NB4 (cell line): Measurements from ENCODE around the gene CROCC2.

Experiments
- POLR2A ChIP-seq: IDR thresholded peaks from 2 replicates; pipeline ENCODE4 v1.6.1; 2011; ENCODE audit warnings: mild to moderate bottlenecking; ENCODE audit not compliant: insufficient read length; ENCODE audit errors: extremely low read depth
- TF ChIP-seq, protein P1 (sequence below): IDR thresholded peaks from one replicate; pipeline ENCODE4 v1.5.1; 2012; ENCODE audit warnings: low read depth, low read length

DNA sequence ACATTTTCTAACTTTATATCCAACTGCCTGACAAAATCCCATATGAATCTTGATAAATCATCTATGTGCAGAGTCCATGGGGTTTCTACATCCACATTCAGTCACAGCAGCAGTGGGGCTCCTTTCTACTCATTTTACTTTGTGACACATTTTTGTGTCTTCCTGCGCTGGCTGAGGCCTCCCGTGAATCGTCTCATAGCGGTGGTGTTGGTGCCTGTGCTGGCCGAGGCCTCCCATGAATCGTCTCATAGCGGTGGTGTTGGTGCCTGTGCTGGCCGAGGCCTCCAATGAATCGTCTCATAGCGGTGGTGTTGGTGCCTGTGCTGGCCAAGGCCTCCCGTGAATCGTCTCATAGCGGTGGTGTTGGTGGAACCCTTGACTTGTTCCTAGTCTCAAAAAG, 109.3 kb downstream of the CROCC2 start:
- no peak for TF ChIP-seq POLR2A
- TF ChIP-seq, protein P1, sequence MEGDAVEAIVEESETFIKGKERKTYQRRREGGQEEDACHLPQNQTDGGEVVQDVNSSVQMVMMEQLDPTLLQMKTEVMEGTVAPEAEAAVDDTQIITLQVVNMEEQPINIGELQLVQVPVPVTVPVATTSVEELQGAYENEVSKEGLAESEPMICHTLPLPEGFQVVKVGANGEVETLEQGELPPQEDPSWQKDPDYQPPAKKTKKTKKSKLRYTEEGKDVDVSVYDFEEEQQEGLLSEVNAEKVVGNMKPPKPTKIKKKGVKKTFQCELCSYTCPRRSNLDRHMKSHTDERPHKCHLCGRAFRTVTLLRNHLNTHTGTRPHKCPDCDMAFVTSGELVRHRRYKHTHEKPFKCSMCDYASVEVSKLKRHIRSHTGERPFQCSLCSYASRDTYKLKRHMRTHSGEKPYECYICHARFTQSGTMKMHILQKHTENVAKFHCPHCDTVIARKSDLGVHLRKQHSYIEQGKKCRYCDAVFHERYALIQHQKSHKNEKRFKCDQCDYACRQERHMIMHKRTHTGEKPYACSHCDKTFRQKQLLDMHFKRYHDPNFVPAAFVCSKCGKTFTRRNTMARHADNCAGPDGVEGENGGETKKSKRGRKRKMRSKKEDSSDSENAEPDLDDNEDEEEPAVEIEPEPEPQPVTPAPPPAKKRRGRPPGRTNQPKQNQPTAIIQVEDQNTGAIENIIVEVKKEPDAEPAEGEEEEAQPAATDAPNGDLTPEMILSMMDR: no peak
